ENCODE measurements around the gene KBTBD13.

- peak; percentile 50 to 69 (median 54) for TF ChIP-seq CTCF (IDR thresholded peaks at IDR 0.05)
- no peak for TF ChIP-seq POLR2A (IDR thresholded peaks at IDR 0.05)
Observed at GRCh38 chr15:65033659-65034269, 42.8 kb upstream of the KBTBD13 start.
